Measurements from ENCODE around the gene ZNF558. TPM values are rescaled to one million over a fixed set of nuclear protein-coding genes. Genes with fewer than 3 reads are reported as not detected.
A peak's percentile ranks its signal among the peaks of the same experiment; 100 is the strongest.

ZNF558 gene
- 34.1 and 36.5 TPM in 2 replicates for total RNA-seq (2022)
- percentile 65 among the genes with signal in this experiment for Bru-seq, nascent RNA
- percentile 73 among the genes with signal in this experiment for BruChase-seq, experiment 1, labeled RNA remaining after a 6-hour chase
- percentile 71 among the genes with signal in this experiment for BruChase-seq, experiment 2, labeled RNA remaining after a 2-hour chase
- long read RNA-seq, full-length matches to known transcripts, result 9 of 73 reads
- long read RNA-seq, partial matches to known transcripts, result 3 of 73 reads
- long read RNA-seq, other reads (novel, unspliced or antisense), result 61 of 73 reads

DNA sequence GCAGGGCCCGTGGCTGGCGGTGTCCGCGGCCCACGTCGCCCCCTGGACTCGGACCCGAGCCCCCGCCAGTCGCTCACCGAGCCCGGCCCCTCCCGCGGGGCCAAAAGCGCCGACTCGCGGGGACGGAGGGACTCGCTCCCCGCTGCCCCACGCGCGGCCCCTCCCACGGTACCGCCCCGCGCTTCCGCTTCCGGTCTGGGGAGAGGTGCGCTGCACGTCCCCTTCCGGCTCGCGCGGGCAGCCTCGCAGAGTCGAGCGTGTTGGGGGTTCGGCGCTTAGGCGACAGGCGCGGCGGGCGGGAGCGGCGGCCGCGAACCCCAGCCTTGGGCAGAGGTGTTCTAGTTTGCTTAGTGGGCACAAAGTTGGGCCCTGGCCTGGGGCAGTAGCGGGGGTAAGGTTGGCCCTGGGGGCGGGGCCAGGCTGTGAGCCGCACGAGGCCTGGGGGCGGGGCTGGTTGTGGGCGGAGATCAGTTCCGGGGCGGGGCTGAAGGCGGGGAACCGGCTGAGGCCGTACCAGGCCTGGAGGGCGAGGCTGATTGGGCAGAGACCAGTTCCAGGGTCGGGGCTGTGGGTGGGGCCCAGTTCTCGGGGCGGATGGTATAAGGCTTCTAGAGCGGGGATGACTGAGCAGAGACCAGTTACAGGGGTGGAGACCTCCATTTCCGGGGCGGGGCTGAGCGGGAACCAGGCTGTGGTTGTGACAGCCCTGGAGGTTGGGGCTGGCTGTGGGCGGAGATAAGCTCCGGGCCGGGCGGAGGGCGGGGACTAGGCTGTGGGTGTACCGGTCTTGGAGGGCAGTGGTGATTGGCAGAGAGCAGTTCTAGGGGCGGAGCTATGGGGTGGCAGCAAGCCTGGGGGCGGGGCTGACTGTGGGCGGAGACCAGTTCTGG lies at the start of gene ZNF558, which contains the start of gene MBD3L1:
TSS of gene ZNF558 (minus strand) at position 173 of the 890 bp plus-strand sequence. CDS start 9,645 bp downstream, outside the sequence.
TSS of gene MBD3L1 (plus strand) at position 246 of the 890 bp plus-strand sequence. CDS start 10,302 bp downstream, outside the sequence.
- peaks cover 28% of the 10 kb centered on the region for H3K36me3 Mint-ChIP-seq (ENCODE audit: insufficient read depth, unreplicated experiment)
- ChIA-PET POLR2A (interaction anchor here (0.6 to 1.0 kb wide), 4 partner anchors 244 to 752 kb away, joined by 3 to 6 read pairs (median 3); partner anchors contain the start of genes ZNF121 and ZNF317), CTCF (interaction anchor here (0.6 to 1.5 kb wide), 7 partner anchors 27 to 742 kb away, joined by 3 to 5 read pairs (median 4); no protein-coding TSS in a partner anchor)
- peak within 1 kb of the TSS; percentile 97 for H3K27ac Mint-ChIP-seq (ENCODE audit: low read depth, unreplicated experiment)
- H3K4me3 Mint-ChIP-seq (ENCODE audit: unreplicated experiment), result peak within 1 kb of the TSS; percentile 82
- H3K9me3 Mint-ChIP-seq (ENCODE audit: unreplicated experiment), result no peaks in the 10 kb centered on the region
- no TSS peak for BruUV-seq (replicated peaks)
- H3K4me1 Mint-ChIP-seq (ENCODE audit: insufficient read depth, unreplicated experiment), result peaks cover 5% of the 10 kb centered on the region
- no peak for TF ChIP-seq CTCF (IDR thresholded peaks at IDR 0.05; ENCODE audit: unreplicated experiment)
- peak; percentile 98 for DNase-seq (ENCODE audit: unreplicated experiment)
- intact Hi-C loops (cut with micrococcal nuclease), result loop anchor here (1.0 to 5.0 kb wide), 3 partner anchors 186 to 310 kb away; partner anchors contain the start of gene ZNF317
- H3K27me3 Mint-ChIP-seq (ENCODE audit: insufficient read depth, unreplicated experiment), result no peaks in the 10 kb centered on the region

DNA sequence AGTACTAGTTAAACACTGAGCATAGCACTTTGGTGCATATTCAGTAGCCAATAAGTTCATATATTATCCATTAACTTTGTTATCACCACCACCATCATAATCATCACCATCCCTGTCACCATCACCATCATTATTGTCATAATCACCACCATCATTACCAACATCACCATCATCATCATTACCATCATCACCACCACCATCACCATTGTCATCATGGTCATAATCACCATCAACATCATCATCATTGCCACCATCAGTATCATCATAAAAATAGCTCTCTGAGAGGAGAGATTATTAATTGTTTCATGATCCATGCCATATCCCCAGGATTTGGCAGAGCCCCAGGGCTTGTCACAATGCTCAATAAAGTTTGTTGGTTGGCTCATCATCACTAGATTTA lies 49.4 kb upstream of the ZNF558 start:
- no peak for TF ChIP-seq CTCF (IDR thresholded peaks at IDR 0.05; ENCODE audit: unreplicated experiment)
- CTCF ChIA-PET, result interaction anchor here (0.5 to 0.6 kb wide), 2 partner anchors 104 to 223 kb away, joined by 3 read pairs; no protein-coding TSS in a partner anchor
- no peaks in the 10 kb centered on the region for H3K4me1 Mint-ChIP-seq (ENCODE audit: insufficient read depth, unreplicated experiment)
- intact Hi-C loops (cut with micrococcal nuclease), result no loop called here
- DNase-seq (ENCODE audit: unreplicated experiment), result no peak
- POLR2A ChIA-PET, result interaction anchor here (0.6 kb wide), 1 partner anchor 24 kb away, joined by 4 read pairs; no protein-coding TSS in a partner anchor
- H3K9me3 Mint-ChIP-seq (ENCODE audit: unreplicated experiment), result peaks cover 32% of the 10 kb centered on the region
- no peaks in the 10 kb centered on the region for H3K27me3 Mint-ChIP-seq (ENCODE audit: insufficient read depth, unreplicated experiment)
- no peak overlapping the region for H3K27ac Mint-ChIP-seq (ENCODE audit: low read depth, unreplicated experiment)
- no peaks in the 10 kb centered on the region for H3K36me3 Mint-ChIP-seq (ENCODE audit: insufficient read depth, unreplicated experiment)
- H3K4me3 Mint-ChIP-seq (ENCODE audit: unreplicated experiment), result no peak overlapping the region
- BruUV-seq (replicated peaks), result no TSS peak

- no TSS peak for BruUV-seq (replicated peaks)
- POLR2A ChIA-PET, result no interaction called here
- no peaks in the 10 kb centered on the region for H3K4me1 Mint-ChIP-seq (ENCODE audit: insufficient read depth, unreplicated experiment)
Observed at GRCh38 chr19:8880868-8881488, 48.9 kb upstream of the ZNF558 start.

More at GRCh38 chr19:8880868-8881488, 48.9 kb upstream of the ZNF558 start:
- no peak for DNase-seq (ENCODE audit: unreplicated experiment)
- no peaks in the 10 kb centered on the region for H3K36me3 Mint-ChIP-seq (ENCODE audit: insufficient read depth, unreplicated experiment)
- no peak overlapping the region for H3K4me3 Mint-ChIP-seq (ENCODE audit: unreplicated experiment)
- H3K27ac Mint-ChIP-seq (ENCODE audit: low read depth, unreplicated experiment), result no peak overlapping the region
- no peaks in the 10 kb centered on the region for H3K27me3 Mint-ChIP-seq (ENCODE audit: insufficient read depth, unreplicated experiment)
- CTCF ChIA-PET, result no interaction called here
- peaks cover 32% of the 10 kb centered on the region for H3K9me3 Mint-ChIP-seq (ENCODE audit: unreplicated experiment)
- intact Hi-C loops (cut with micrococcal nuclease), result no loop called here
- TF ChIP-seq CTCF (IDR thresholded peaks at IDR 0.05; ENCODE audit: unreplicated experiment), result no peak

All from MCF 10A (cell line).